Endothelial cell of umbilical vein (primary cell): ENCODE results near the gene KIF23.

Source experiments
- EZH2 ChIP-seq: IDR thresholded peaks from 2 replicates; pipeline ENCODE4 v1.6.1; 2012; ENCODE audit warnings: borderline replicate concordance, low read depth, mild to moderate bottlenecking, moderate library complexity, low read length, inconsistent platforms; ENCODE audit not compliant: severe bottlenecking
- JUN ChIP-seq: IDR thresholded peaks from 2 replicates; pipeline ENCODE4 v1.6.1; 2011; ENCODE audit warnings: borderline replicate concordance, low read depth; ENCODE audit not compliant: insufficient read length, insufficient read depth
- MYC ChIP-seq: IDR thresholded peaks from one replicate; pipeline ENCODE4 v1.6.1; 2011; ENCODE audit warnings: mild to moderate bottlenecking, low read depth, low read length
- POLR2A ChIP-seq: IDR thresholded peaks from 2 replicates; pipeline ENCODE4 v1.6.1; 2012; ENCODE audit warnings: low read depth, mild to moderate bottlenecking, control low read depth, low read length
- POLR2AphosphoS5 ChIP-seq: IDR thresholded peaks from 2 replicates; pipeline ENCODE4 v1.6.1; 2012; ENCODE audit warnings: low read depth, mild to moderate bottlenecking, control low read depth, low read length, moderate library complexity; ENCODE audit not compliant: insufficient read depth
- TF ChIP-seq, protein P1 (sequence below), 2 donors: IDR thresholded peaks; 1 replicate in 1 of 2; 2 replicates in 1 of 2; pipeline ENCODE4 v1.5.1; 2011; ENCODE audit warnings: low read length in 2 of 2, mild to moderate bottlenecking in 2 of 2, moderate library complexity in 2 of 2, control low read depth in 1 of 2, inconsistent platforms in 1 of 2, low read depth in 1 of 2; ENCODE audit not compliant: insufficient read depth in 1 of 2; ENCODE audit errors: extremely low read depth in 1 of 2
- TF ChIP-seq, protein P2 (sequence below): IDR thresholded peaks from 2 replicates; pipeline ENCODE4 v1.6.1; 2011; ENCODE audit not compliant: insufficient read depth, insufficient read length

DNA sequence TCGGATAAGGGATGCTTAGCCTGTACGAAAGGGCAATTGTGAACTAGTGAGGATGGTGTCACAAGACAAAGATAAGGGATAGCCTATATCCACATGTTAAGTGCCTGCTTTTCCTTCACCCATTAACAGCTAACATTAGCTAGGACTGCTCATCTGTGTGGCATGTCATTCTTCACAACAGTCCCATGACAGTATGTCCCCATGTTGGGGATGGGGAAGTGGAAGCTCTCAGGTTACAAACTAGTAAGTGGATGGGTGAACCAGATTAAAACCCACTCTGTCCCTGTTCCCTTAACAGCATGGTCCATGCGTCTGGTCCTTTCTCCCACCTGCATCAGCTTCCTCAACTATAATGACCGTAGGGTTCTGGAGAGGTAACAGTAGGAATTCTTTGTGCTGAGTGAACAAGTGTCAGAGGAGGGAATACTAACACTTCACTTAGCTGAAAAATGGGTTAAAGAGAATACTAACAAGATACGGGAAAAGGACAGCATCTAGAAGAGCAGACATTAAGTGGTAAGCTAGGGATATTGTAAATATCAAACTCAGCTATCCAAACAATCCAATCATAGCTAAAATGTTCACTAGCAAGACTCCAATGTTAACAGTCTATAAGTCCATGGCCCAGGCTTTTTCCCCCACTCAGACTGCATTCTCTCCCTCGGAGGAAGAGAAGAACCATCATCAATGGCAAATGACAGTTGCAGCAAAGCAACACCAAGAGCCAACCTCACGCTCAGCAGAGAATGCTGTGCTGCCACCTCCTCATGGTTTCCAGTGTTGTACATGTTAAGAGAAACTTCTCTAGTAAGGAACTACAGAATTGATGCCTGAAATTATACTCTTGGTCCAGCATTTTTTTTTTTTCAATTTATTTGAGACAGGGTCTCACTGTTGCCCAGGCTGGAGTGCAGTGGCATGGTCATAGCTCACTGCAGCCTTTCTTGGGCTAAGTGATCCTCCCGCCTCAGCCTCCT lies 43.4 kb downstream of the KIF23 start:
- TF ChIP-seq, protein P1, sequence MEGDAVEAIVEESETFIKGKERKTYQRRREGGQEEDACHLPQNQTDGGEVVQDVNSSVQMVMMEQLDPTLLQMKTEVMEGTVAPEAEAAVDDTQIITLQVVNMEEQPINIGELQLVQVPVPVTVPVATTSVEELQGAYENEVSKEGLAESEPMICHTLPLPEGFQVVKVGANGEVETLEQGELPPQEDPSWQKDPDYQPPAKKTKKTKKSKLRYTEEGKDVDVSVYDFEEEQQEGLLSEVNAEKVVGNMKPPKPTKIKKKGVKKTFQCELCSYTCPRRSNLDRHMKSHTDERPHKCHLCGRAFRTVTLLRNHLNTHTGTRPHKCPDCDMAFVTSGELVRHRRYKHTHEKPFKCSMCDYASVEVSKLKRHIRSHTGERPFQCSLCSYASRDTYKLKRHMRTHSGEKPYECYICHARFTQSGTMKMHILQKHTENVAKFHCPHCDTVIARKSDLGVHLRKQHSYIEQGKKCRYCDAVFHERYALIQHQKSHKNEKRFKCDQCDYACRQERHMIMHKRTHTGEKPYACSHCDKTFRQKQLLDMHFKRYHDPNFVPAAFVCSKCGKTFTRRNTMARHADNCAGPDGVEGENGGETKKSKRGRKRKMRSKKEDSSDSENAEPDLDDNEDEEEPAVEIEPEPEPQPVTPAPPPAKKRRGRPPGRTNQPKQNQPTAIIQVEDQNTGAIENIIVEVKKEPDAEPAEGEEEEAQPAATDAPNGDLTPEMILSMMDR (IDR thresholded peaks at IDR 0.05; ENCODE audit: extremely low read depth in 1 of 2, insufficient read depth in 1 of 2, low read depth in 1 of 2, low read length in 2 of 2), result no peak
- TF ChIP-seq EZH2 (no peak), POLR2A (no peak), POLR2AphosphoS5 (peak; percentile 75), JUN (no peak), MYC (no peak)
- TF ChIP-seq, protein P2, sequence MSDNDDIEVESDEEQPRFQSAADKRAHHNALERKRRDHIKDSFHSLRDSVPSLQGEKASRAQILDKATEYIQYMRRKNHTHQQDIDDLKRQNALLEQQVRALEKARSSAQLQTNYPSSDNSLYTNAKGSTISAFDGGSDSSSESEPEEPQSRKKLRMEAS, result no peak
